ENCODE data around the gene NHLRC4. TPM values are rescaled to one million over a fixed set of nuclear protein-coding genes. Genes with fewer than 3 reads are reported as not detected.

NHLRC4 gene
- total and polyA plus RNA-seq, 5 donors, result 0.22 to 0.84 (median 0.56) TPM

DNA sequence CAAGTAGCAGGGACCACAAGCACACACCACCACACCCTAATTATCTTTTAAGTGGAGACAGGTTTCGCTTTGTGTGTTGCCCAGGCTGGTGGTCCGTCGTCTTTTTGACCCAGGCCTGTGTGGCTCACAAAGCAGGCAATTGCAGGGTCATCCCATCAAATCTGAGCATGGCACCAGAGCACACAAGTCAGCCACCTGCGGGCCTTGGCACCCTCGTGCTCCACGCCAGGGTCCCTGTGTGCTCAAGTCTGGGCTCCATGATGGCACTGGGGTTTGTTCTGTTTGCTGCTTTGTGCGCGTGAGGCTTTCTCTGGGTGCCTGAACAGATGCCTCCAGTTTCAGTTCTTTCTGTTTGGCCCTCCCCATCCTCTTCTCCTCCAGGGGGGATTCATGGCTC lies 41.7 kb upstream of the NHLRC4 start:
- peaks cover 18% of the 10 kb centered on the region for H3K4me1 ChIP-seq (ENCODE audit: control insufficient read depth, insufficient read depth, low read length)
- 91% methylated on average over 8 of the region's 8 CpGs for WGBS
- DNase-seq (no peak), ATAC-seq (no peak)
- H3K27ac ChIP-seq (ENCODE audit: low read length), result no peak overlapping the region
- no peak overlapping the region for H3K4me3 ChIP-seq (ENCODE audit: low read length)
- H3K9me3 ChIP-seq (ENCODE audit: control insufficient read depth, low read length), result no peaks in the 10 kb centered on the region
- no peaks in the 10 kb centered on the region for H3K27me3 ChIP-seq (ENCODE audit: control insufficient read depth, insufficient read depth)
- intact Hi-C loops (cut with DNase I), result loop anchor here in 1 of 4 donors (5.0 kb wide), 1 partner anchor 128 kb away; the partner anchor contains the start of gene NME4

DNA sequence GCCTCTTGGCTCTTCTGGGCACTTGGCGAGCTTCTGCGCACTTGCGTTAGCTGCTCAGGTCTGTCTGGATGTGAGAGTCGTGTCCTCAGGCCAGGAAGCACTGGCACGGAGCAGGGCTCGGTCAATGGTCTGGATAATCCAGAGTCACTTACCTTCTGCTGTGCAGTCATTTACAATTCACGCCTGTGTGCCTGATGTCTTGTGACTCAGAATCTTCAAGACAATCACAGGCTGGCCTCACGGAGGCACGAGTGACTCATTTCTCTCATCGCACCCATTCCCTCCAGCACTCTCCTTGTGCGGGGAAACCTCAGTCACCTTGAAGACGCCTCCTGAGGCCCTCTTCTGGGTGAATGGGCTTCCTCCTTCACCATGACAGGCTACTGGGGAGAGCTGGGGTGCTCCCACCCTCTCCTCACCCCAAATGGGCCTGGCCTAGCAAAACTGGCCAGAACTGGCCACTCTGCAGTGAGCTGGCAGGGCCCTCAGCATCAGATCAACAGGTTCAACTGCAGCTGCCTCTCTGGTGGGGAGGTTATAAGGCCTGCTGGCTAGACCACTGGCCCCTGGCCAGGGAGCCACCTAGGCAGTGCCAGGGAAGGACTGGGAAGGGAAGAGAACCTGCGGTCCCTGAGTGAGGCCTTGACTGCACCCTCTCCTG lies 41.2 kb upstream of the NHLRC4 start:
- Histone ChIP-seq H3K4me3 (ENCODE audit: low read length) (no peak overlapping the region), H3K27me3 (ENCODE audit: control insufficient read depth, insufficient read depth) (no peaks in the 10 kb centered on the region), H3K27ac (ENCODE audit: low read length) (peak overlapping the region; percentile 6), H3K4me1 (ENCODE audit: control insufficient read depth, insufficient read depth, low read length) (peaks cover 18% of the 10 kb centered on the region), H3K9me3 (ENCODE audit: control insufficient read depth, low read length) (no peaks in the 10 kb centered on the region)
- DNase-seq (no peak), ATAC-seq (no peak)
- 70% methylated on average over 13 of the region's 13 CpGs for WGBS
- intact Hi-C loops (cut with DNase I), result loop anchor here in 1 of 4 donors (5.0 kb wide), 1 partner anchor 128 kb away; the partner anchor contains the start of gene NME4

DNA sequence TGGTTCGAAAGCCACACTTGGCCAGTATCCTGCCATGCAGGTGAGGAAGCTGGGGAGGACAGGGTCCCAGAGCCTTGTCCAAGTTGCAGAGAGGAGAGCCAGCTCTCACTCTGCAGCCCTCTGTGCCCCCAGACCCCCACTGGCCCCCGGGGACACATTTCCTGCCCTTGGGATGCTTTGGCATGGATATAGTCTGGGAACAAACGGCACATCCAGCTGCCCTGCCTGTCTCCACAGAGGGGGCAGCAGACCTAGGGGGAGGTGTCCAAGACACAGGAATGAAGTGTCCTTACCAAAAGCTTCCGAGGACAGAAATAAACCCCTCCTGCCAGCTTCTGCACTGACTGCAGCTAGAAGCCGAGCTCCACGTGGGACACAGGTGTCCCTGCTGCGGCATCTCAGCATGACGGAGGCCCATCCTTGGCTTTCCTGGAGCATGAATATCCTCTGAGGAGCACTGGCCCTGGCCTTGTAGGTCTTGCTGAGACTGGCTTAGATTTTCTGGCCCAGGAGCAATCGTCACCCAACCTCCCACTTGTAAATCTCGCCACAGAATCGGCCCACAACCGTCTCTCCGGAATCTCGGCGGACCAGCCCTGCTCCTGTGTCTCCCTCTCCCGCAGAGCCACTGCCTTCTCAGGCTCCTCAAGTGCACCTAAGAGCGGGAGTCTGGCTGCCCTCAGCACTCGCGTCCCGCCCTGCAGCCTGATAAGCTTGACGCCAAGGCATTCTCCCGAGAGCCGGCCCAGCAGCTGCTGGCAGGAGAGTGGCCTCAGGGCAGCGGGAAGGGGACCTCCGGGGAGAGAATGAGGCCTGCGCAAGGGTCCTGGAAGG lies 40.4 kb upstream of the NHLRC4 start:
- H3K27me3 ChIP-seq (ENCODE audit: control insufficient read depth, insufficient read depth), result no peaks in the 10 kb centered on the region
- intact Hi-C loops (cut with DNase I), result loop anchor here in 1 of 4 donors (5.0 kb wide), 1 partner anchor 129 kb away; the partner anchor contains the start of gene NME4
- WGBS, result 7% methylated on average over 26 of the region's 26 CpGs
- peak overlapping the region; percentile 95 for H3K27ac ChIP-seq (ENCODE audit: low read length)
- DNase-seq (peak; percentile 77 to 88 (median 87)), ATAC-seq (peak; percentile 30 to 53)
- peaks cover 18% of the 10 kb centered on the region for H3K4me1 ChIP-seq (ENCODE audit: control insufficient read depth, insufficient read depth, low read length)
- peak overlapping the region; percentile 86 for H3K4me3 ChIP-seq (ENCODE audit: low read length)
- H3K9me3 ChIP-seq (ENCODE audit: control insufficient read depth, low read length), result no peaks in the 10 kb centered on the region

DNA sequence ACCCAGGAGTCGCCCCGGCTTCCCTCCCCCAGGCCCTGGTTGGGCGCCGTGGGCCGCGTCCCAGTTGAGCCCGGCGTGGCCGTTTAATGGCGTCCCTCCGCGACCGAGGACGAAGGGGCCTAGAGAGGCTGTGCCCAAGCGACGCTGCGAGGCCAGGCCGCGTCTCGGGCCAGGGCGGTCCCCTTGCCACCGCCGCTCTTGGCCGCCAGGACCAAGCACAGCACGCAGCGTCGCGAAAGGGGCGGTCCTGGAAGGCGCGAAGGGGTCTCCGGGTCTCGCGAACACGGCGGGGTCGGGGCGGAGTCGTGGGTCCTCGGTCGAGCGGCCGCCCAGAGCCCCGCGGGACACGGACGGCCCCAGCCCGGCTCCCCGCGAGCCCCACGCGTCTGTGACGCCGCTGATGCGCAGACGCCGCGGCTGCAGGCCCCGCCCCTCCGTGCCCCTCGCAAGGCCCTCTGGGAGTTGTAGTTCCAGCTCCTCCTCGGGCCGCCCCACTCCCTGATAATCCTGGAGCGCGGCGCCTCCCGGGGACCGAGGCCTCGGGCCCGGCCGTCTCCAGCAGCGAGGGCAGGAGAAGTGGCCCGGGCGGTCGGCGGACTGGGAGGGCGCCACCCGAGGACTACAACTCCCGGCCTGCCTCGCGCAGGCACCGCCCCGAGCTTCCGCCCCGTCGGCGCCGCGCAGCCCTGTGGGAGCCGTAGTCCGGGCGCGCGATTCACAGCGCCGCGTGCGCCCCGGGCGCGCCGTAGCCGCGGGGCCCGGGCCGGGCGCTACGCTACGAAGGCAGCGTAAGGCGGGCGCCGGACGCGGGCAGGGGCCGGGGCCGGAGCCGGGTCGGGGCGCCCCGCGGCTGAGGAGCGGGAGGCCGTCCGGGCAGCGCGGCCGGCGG lies 39.5 kb upstream of the NHLRC4 start, which contains the start of gene CAPN15:
CAPN15 (plus strand) TSS at position 698 of the 889 bp plus-strand sequence. CDS start 19,127 bp downstream, outside the sequence.
- peak; percentile 89 to 92 for ATAC-seq
- Histone ChIP-seq H3K4me1 (ENCODE audit: control insufficient read depth, insufficient read depth, low read length) (peaks cover 18% of the 10 kb centered on the region), H3K9me3 (ENCODE audit: control insufficient read depth, low read length) (no peaks in the 10 kb centered on the region), H3K27me3 (ENCODE audit: control insufficient read depth, insufficient read depth) (no peaks in the 10 kb centered on the region), H3K27ac (ENCODE audit: low read length) (peak within 1 kb of the TSS; percentile 95), H3K4me3 (ENCODE audit: low read length) (peak within 1 kb of the TSS; percentile 86)
- peak; percentile 91 to 96 (median 96) for DNase-seq
- intact Hi-C loops (cut with DNase I), result loop anchor here in 1 of 4 donors (5.0 kb wide), 1 partner anchor 130 kb away; the partner anchor contains the start of gene NME4
- whole genome bisulfite sequencing, result under 1% methylated on average over 128 of the region's 129 CpGs

DNA sequence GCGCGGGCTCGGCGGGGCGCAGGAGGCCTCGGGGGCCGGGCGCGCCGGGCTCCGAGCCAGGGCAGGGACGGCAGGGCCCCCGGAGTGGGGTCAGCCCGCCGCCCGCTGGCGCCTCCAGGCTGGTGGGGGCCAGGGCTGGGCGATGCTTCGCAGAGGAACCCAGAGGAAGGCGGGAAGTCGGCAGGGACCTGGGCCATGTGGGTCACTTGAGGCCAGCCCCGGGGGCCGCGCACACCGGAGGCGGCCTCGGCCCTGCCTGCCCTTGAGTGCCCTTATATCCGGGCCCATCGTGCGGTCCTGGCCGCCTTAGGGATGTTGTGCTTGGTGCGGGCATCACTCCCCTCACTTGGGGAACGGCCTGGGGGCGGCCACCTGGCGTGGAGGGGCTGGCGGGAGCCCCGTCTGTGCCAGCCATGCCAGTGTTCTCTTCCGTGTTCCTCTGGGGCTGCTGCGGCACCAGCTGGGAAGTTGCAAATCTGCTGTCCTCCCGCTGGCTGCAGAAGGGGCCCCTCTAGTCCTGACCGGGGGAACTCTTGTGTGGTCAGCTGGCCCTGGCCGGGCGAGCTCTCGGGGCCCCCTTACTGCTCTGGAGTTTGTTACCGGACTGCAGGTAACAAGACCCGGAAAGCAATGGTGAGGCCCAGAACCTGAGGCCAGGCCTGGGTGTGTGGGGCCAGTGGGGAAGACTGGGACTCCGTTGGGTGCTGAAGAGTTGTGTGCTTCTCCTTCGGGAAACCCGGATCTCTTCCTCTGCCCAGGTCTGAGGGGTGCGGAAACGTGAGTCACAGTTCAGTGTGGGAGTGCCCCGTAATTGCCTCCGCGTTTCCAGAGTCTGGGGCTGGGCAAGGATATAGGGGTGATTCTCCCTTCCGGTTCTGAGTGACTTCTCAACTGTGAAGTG lies 38.4 kb upstream of the NHLRC4 start:
- Histone ChIP-seq H3K4me3 (ENCODE audit: low read length) (peak overlapping the region; percentile 86), H3K4me1 (ENCODE audit: control insufficient read depth, insufficient read depth, low read length) (peaks cover 18% of the 10 kb centered on the region), H3K27me3 (ENCODE audit: control insufficient read depth, insufficient read depth) (no peaks in the 10 kb centered on the region), H3K27ac (ENCODE audit: low read length) (peak overlapping the region; percentile 19), H3K9me3 (ENCODE audit: control insufficient read depth, low read length) (no peaks in the 10 kb centered on the region)
- peak in 1 of 2 donors; percentile 18 for ATAC-seq
- intact Hi-C loops (cut with DNase I), result loop anchor here in 1 of 4 donors (5.0 kb wide), 1 partner anchor 131 kb away; the partner anchor contains the start of gene NME4
- WGBS, result 4% methylated on average over 55 of the region's 55 CpGs
- DNase-seq, result peak; percentile 62 to 77 (median 74)

DNA sequence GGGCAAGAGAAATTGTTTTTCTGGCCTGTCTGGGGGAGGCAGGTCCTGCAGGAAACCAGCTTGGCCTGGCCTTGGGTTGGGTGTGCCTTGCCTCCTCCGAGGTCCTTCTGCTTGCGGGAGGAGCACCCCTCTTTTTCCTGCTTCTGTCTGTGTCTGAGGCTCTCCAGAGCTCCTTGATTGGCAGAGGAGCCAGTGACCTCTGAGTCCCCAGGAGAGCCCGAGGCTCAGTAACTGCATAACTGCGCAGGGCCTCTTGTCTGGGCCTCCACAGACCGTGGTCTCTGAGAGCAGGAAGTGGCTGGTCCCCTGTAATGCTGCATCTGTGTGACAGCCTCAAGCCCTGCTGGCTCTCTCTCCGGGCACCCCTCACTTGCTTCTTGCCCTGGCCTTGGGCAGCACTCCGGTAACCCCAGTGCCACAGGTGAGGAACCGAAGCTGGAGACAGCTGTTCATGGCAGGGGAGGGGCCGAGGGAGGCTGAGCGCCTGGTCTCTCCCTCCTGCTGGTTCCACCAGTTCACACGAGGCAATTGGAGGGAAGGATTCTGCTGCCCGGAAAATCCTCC lies 37.7 kb upstream of the NHLRC4 start:
- H3K4me3 ChIP-seq (ENCODE audit: low read length), result peak overlapping the region; percentile 86
- H3K4me1 ChIP-seq (ENCODE audit: control insufficient read depth, insufficient read depth, low read length), result peaks cover 18% of the 10 kb centered on the region
- ATAC-seq, result no peak
- no peaks in the 10 kb centered on the region for H3K9me3 ChIP-seq (ENCODE audit: control insufficient read depth, low read length)
- no peaks in the 10 kb centered on the region for H3K27me3 ChIP-seq (ENCODE audit: control insufficient read depth, insufficient read depth)
- peak overlapping the region; percentile 19 for H3K27ac ChIP-seq (ENCODE audit: low read length)
- intact Hi-C loops (cut with DNase I), result loop anchor here in 1 of 4 donors (5.0 kb wide), 1 partner anchor 132 kb away; the partner anchor contains the start of gene NME4
- WGBS, result 49% methylated on average over 12 of the region's 12 CpGs
- DNase-seq, result no peak

DNA sequence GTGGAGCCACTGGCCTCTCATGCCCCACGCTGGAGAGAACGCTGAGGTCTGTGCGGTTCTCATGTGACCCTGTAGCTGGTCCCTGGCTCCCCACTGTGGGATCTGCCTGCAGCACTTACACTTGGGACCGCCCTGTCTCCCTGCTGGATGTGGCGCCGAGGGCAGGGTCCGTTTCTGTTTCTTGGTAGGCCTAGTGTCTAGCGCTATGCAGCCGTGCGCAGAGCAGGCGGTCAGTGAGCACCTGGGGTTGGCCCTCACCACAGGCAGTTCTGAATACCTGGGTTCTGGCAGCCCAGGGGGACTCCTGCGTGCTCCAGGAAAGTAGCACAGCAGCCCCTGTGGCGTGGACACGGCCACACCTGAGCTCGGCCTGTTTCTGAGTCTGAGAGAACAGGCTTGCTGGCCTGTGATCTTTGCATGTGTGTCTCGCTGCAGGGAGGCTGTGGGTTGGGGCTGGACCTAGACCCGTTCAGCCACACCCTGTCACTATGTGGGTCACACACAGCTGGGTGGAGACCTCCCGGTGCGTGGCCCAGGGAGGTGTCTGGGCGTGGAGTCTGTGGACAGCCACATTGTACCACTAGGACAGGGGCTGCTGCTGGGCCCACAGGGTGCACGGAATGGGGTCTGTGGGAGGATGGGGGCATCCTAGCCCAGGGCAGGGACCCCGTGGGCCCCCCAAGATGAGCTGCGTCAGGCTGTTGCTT lies 36.5 kb upstream of the NHLRC4 start:
- intact Hi-C loops (cut with DNase I), result no loop called here
- Histone ChIP-seq H3K4me1 (ENCODE audit: control insufficient read depth, insufficient read depth, low read length) (peaks cover 18% of the 10 kb centered on the region), H3K9me3 (ENCODE audit: control insufficient read depth, low read length) (no peaks in the 10 kb centered on the region), H3K27me3 (ENCODE audit: control insufficient read depth, insufficient read depth) (no peaks in the 10 kb centered on the region), H3K4me3 (ENCODE audit: low read length) (no peak overlapping the region), H3K27ac (ENCODE audit: low read length) (no peak overlapping the region)
- WGBS, result 89% methylated on average over 23 of the region's 23 CpGs
- no peak for DNase-seq
- no peak for ATAC-seq

DNA sequence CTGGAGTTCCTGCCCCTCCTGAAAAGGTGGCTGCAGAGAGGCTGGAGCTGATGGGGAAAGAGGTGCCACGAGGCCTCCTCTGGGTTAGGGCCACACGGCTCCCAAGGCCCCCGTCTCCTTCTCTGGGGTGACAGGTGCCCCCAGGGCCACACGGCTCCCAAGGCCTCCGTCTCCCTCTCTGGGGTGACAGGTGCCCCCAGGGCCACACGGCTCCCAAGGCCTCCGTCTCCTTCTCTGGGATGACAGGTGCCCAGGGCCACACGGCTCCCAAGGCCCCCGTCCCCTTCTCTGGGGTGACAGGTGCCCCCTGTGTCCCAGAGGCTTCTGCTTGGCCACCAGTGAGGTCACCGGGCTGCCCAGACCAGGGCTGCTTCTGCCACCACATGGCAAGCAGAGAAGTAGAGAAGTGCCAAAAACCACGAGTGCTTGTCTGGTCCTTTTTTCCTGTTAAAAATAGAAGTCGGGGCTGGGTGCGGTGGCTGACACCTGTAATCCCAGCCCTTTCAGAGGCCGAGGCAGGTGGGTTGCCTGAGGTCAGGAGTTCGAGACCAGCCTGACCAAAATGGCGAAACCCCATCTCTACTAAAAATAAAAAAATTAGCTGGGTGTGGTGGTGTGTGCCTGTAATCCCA lies 35.2 kb upstream of the NHLRC4 start:
- H3K27me3 ChIP-seq (ENCODE audit: control insufficient read depth, insufficient read depth), result no peaks in the 10 kb centered on the region
- no peak for ATAC-seq
- no peak for DNase-seq
- H3K4me3 ChIP-seq (ENCODE audit: low read length), result no peak overlapping the region
- 85% methylated on average over 16 of the region's 16 CpGs for WGBS
- intact Hi-C loops (cut with DNase I), result no loop called here
- no peak overlapping the region for H3K27ac ChIP-seq (ENCODE audit: low read length)
- peaks cover 9% of the 10 kb centered on the region for H3K4me1 ChIP-seq (ENCODE audit: control insufficient read depth, insufficient read depth, low read length)
- H3K9me3 ChIP-seq (ENCODE audit: control insufficient read depth, low read length), result no peaks in the 10 kb centered on the region

Data from right cardiac atrium (tissue), 5 donors.